GM03348 (cell line): Measurements from ENCODE around the gene NXNL2.

ENCODE experiments used
- DNase-seq: peaks from one replicate; pipeline ENCODE4 v3.0.0; 2012; ENCODE audit warnings: low spot score

NXNL2 gene

DNA sequence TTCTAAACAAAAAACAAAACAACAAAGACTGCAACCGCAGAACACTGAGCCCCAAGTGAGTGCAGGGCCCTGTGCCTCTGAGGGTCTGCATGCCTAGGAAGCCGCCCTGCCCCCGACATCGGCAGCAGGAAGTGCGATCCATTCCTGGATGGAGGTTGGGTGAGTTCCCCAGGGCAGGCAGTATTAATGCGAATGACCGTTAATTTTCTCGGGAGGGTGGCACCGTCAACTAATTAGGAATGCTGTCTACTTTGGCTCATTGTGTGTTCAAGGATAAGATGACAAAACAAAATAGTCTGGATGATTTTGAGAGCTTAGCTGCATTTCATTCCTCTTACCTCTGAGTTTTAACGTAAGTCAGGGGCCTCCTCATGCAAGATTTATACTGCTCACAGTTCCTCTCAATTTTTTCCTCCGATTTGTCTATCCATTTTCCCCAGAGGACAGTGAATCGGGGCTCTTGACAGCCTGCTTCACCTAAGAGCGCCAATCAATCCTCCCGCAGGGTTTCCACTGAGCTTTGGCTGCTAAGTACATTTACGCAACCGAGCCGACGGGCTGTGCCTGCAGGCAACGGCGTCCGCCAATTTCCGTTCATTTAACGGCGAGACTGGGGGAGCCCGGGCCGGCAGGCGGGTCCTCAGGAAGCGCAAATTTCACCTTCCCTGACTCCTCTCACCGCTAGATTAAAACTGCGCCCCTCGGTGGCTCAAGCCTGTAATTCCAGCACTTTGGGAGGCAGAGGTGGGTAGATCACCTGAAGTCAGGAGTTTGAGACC, 2.9 kb upstream of the NXNL2 start:
- peak; percentile 29 for DNase-seq

GRCh38 chr9:88533951-88534455, 975 bp upstream of the NXNL2 start:
- DNase-seq: no peak

- DNase-seq: no peak
Observed at GRCh38 chr9:88535226-88536022, 446 bp downstream of the NXNL2 start.

DNA sequence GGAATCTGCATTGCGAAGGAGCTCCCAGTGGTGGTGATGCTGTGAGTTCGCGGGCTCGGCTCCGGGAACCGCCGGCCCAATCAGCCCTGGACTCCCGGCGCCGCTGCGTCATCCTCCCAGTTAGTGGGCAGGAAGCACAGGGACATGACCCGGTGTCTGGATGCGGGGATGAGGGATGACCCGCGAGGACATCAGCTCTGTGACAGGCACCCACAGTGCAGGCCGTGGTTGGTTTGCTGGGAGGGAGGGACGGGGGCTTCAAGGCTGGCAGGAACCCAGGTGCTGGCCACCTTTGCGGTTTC, 996 bp downstream of the NXNL2 start:
- peak; percentile 61 for DNase-seq

GRCh38 chr9:88536951-88537760, 2.2 kb downstream of the NXNL2 start:
- no peak for DNase-seq

DNA sequence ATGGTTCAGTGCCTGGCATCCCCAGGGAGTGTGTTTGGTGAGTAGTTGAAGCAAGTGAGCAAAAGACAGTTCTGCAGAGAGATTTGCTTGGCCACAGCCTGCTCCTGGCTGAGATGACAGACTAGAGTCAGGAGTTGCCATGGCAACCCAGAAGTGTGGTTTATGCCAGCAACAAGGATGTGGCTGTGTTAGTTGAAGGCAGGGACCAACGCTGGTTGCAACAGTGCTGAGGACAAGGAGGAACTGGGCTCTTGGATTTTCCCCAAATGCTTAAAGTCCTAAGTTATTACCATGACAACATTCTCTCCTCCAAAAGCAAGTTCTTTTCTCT, 2.7 kb downstream of the NXNL2 start:
- DNase-seq: peak; percentile 78

DNA sequence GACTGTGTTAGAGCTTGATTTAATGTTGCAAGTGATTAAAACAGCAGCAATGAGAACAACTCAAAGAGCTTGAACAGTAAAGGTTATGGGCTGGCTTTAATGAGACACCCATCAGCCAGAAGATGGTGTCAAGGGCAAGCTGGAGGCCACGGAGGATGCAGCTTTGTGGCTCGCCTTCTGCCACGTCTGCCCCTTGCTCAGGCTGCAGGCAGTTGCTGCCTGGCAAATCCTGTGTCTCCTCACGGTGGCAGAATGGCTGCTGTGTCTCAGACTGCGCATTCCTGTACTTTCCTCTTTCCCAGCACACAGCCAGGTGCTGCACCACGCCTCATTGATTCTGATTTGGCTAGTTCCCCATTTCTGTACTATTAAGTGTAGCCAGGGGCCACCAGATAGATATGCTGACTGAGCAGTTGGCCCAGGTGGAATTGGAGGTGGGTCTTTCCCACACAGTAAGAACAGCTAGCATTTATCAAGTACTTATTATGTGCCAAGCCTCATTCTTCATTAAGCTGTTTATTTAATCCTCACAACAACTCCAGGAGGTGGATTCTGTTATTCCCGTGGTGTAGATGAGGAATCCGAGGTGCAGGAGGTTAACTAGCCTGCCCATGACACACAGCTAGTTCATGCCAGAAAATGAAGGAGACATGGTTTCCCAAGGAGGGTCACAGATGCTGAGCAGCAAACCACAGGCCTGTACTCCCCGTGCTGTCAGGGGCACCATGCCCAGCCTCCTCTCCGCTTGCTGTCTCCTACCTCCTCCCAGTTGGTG, 3.5 kb downstream of the NXNL2 start:
- DNase-seq: no peak

DNA sequence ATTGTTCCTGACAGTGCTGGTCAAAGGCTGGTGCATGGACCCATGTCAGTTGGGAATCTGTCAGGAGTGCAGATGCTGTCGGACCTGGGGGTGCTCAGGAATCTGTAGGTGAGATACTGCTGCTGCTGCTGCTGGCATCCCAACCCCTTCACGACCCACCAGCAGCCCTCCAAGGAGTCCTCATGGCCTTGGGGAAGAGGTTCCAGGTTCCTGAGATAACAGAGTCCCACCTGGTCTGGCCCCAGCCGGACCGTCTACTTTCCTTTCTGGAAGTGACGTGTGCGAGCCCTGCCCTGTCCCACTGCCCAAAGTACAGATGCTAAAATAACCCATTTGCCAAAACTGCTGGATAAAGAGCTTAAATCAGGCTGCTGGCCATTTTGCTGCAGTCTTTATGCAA, 4.3 kb downstream of the NXNL2 start:
- no peak for DNase-seq

GRCh38 chr9:88540251-88540763, 5.3 kb downstream of the NXNL2 start:
- DNase-seq: no peak

DNA sequence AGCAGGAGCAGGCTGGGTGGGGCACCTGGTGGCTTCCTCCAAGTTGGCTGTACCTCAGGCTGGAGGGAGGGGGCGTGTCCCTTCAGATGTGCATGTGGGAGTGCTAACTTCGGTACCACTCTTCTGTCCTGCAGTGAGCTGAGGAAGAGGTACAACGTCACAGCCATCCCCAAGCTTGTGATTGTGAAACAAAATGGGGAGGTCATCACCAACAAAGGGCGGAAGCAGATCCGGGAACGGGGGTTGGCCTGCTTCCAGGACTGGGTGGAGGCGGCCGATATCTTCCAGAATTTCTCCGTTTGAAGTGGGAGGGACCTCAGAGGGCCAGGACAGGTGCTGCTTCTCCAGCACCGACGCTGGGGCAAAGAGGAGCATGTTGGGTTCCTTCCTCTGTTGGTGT, 9.3 kb downstream of the NXNL2 start:
- no peak for DNase-seq

- no peak for DNase-seq
Observed at GRCh38 chr9:88551546-88552137, 16.7 kb downstream of the NXNL2 start.

DNA sequence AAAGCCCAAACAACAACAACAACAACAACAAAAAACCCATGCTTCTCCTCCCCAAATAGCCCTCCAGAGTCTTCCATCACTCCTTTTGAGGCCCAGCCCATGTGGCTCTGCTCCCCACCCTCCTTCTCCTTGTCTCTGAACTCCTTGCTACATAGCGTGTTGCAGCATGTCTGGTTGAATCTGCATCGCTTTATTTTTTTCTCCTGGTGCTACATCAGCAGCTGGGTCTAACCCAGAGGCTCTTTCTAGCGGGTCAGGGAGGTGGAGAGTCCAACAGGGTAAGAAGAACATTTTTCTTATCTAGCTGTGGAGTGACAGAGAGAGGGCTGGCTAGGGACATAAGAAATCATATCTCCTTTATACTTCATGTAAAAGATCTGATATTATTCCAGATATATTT, 18.4 kb downstream of the NXNL2 start:
- DNase-seq: no peak

DNA sequence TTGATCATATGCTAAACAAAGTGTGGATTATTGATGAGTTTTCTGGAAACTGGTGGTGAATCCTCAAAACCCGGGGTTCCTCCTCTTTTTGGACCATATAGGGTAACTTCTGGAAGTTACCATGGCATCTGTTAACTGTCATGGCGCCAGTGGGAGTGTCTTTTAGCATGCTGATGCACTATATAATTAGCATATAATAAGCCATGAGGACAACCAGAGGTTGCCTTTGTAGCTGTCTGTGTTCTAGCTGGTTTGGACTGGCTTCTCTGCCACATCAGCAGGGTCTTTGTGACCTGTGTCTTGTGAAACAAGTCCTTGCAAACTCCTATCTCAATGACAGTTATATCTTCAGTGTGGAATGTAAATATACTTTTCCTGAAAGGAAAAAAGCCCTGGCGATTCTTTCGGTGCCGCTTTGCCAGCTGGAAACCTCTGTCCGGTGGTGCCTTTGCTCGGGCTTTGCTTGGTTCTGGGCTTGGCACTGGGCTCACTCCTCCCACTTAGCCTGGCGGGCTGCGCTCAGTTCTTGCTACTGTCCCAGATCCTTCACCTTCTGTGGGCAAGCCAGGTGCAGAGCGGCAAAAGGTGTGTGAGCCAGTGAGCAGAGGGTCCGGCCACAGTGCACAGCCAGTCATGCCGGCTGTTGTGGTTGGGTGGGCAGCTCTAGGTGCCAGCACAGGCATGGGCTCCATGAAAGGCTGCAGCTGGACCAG, 20.4 kb downstream of the NXNL2 start:
- no peak for DNase-seq

DNA sequence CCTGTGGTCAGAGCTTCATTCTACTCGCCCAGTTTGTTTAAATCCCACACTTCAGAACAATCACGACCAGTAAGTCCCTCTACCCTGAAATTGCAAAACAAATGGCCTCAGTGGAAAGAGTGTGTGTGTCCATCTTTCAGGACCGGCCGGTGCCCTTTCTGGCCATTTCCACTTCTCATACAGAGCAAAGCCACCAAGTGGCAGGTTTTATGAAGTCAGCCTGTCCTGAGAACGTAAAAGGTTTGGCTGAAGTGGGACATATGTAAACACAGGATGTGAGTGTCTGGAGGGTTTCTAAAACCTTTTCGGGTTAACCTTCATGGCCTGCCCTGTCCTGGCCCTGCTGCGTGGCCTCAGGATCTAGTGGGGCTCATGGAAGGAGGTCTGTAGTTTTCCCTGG, 24.7 kb downstream of the NXNL2 start:
- no peak for DNase-seq

GRCh38 chr9:88567870-88568269, 32.9 kb downstream of the NXNL2 start:
- DNase-seq: no peak

GRCh38 chr9:88571419-88571818, 36.4 kb downstream of the NXNL2 start:
- DNase-seq: no peak

DNA sequence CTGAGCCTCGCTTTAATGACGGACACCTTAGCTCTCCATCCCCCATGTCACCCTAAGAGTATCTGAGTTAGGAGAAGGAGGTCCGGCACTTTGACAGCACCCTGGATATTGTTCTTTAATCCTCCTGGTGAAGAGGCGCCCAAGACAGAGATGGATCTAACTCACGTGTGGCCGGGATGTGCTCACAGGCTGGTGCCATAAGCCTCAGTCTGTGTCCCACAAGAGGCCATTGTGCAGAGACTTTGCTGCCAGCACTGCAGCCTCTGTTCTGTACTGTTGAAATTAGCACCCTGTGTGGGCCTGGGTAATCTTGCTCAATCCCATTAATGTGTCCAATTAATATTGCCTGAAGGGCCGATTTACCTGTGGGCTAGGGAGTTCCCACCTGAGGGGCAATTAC, 37.7 kb downstream of the NXNL2 start:
- DNase-seq: no peak

DNA sequence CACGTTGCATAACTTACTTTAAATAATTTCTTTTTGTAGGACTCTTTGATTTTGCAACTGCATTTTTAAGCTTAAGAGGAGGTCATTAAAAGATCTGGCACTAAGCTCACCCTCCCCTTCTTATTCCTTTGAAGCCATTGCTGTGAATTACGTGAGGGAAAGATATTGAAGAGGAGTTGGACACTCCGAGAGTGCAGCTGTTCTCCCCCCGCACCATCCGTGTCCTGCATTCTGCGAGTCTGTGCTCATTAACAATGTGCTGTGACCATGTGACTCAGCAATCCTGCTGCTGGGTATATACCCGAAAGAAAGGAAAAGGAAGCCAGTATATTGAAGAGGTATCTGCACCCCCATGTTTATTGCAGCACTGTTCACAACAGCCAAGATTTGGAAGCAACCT, 40.0 kb downstream of the NXNL2 start:
- DNase-seq: peak; percentile 72

- no peak for DNase-seq
Observed at GRCh38 chr9:88577256-88578120, 42.5 kb downstream of the NXNL2 start.
